ENCODE measurements around the gene OR2D2. TPM values are rescaled to one million over a fixed set of nuclear protein-coding genes. Genes with fewer than 3 reads are reported as not detected.

OR2D2 gene
- total RNA-seq, 1 donor from 2014 or later: 0.39 TPM

DNA sequence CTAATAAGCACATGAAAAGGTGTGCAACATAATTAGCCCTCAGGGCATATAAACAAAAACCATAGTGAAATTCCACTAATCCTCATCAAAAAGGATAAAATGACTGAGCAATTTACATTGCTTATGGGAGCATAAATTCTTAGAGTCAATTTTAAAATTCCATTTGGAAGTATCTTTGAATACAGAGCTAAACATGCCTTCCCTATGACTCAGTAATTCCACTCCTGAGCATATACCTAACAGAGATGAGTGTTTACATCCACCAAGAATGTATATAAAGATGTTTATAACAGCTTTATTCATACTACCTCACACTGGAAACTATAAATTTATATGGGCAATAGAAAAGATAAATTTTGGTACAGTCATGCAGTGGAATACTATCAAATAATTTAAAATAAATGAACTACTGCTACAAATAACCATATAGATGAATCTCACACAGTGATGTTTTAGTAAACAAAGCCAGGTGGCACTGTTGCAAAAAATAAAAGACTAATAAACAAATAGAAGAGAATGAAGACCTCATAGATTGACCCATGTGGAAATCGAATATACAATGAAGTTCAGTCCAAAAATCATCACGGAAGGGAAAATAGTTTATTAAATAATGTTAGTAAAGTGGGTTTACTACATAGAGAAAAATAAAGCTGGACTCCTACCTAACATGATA is 8.2 kb upstream of the OR2D2 start:
- FAIRE-seq (no peak), DNase-seq (ENCODE audit: low read depth) (no peak)
- Mint-ChIP-seq H3K36me3 (ENCODE audit: low read depth, unreplicated experiment) (no peaks in the 10 kb centered on the region), H3K9me3 (ENCODE audit: unreplicated experiment) (peaks cover 3% of the 10 kb centered on the region), H3K4me1 (ENCODE audit: low read depth, unreplicated experiment) (no peaks in the 10 kb centered on the region), H3K27me3 (ENCODE audit: low read depth, unreplicated experiment) (peaks cover 2% of the 10 kb centered on the region), H3K27ac (ENCODE audit: unreplicated experiment) (no peak overlapping the region), H3K4me3 (ENCODE audit: unreplicated experiment) (no peak overlapping the region)
- H3K9ac ChIP-seq (ENCODE audit: low read length): no peak overlapping the region
- H3K27ac ChIP-seq (ENCODE audit: low read depth, low read length): no peak overlapping the region
- H3K27me3 ChIP-seq (ENCODE audit: insufficient read depth, low read length): no peaks in the 10 kb centered on the region
- no peak overlapping the region for H2AFZ ChIP-seq (ENCODE audit: low read depth, low read length)
- H3K4me1 ChIP-seq (ENCODE audit: insufficient read depth, low read length): no peaks in the 10 kb centered on the region
- no peak overlapping the region for H3K4me3 ChIP-seq (ENCODE audit: insufficient read depth, low read depth, low read length)
- H3K9me3 ChIP-seq (ENCODE audit: insufficient read depth, low read depth, low read length): no peaks in the 10 kb centered on the region
- no peaks in the 10 kb centered on the region for H4K20me1 ChIP-seq (ENCODE audit: insufficient read depth, low read length)
- H3K4me2 ChIP-seq (ENCODE audit: low read length): no peak overlapping the region
- H3K36me3 ChIP-seq (ENCODE audit: insufficient read depth, low read length): no peaks in the 10 kb centered on the region
- TF ChIP-seq CTCF (IDR thresholded peaks at IDR 0.05; ENCODE audit: insufficient read depth, low read depth, low read length) (no peak), EZH2 (IDR thresholded peaks at IDR 0.05; ENCODE audit: insufficient read depth, low read length) (no peak)
- no peaks in the 10 kb centered on the region for H3K79me2 ChIP-seq (ENCODE audit: insufficient read depth, low read length)

- no peaks in the 10 kb centered on the region for H3K27me3 Mint-ChIP-seq (ENCODE audit: low read depth, unreplicated experiment)
- H3K36me3 Mint-ChIP-seq (ENCODE audit: low read depth, unreplicated experiment): no peaks in the 10 kb centered on the region
- no peaks in the 10 kb centered on the region for H3K36me3 ChIP-seq (ENCODE audit: insufficient read depth, low read length)
- TF ChIP-seq CTCF (IDR thresholded peaks at IDR 0.05; ENCODE audit: insufficient read depth, low read depth, low read length) (no peak), EZH2 (IDR thresholded peaks at IDR 0.05; ENCODE audit: insufficient read depth, low read length) (no peak)
- no peak overlapping the region for H3K27ac Mint-ChIP-seq (ENCODE audit: unreplicated experiment)
- DNase-seq (ENCODE audit: low read depth) (no peak), FAIRE-seq (no peak)
- no peaks in the 10 kb centered on the region for H3K79me2 ChIP-seq (ENCODE audit: insufficient read depth, low read length)
- H4K20me1 ChIP-seq (ENCODE audit: insufficient read depth, low read length): no peaks in the 10 kb centered on the region
- H3K9me3 Mint-ChIP-seq (ENCODE audit: unreplicated experiment): no peaks in the 10 kb centered on the region
- H3K4me3 ChIP-seq (ENCODE audit: insufficient read depth, low read depth, low read length): no peak overlapping the region
- H3K9ac ChIP-seq (ENCODE audit: low read length): no peak overlapping the region
- H3K9me3 ChIP-seq (ENCODE audit: insufficient read depth, low read depth, low read length): no peaks in the 10 kb centered on the region
- no peaks in the 10 kb centered on the region for H3K27me3 ChIP-seq (ENCODE audit: insufficient read depth, low read length)
- H3K4me1 ChIP-seq (ENCODE audit: insufficient read depth, low read length): no peaks in the 10 kb centered on the region
- no peak overlapping the region for H3K4me3 Mint-ChIP-seq (ENCODE audit: unreplicated experiment)
- H3K4me2 ChIP-seq (ENCODE audit: low read length): no peak overlapping the region
- H3K4me1 Mint-ChIP-seq (ENCODE audit: low read depth, unreplicated experiment): no peaks in the 10 kb centered on the region
- H3K27ac ChIP-seq (ENCODE audit: low read depth, low read length): no peak overlapping the region
- H2AFZ ChIP-seq (ENCODE audit: low read depth, low read length): no peak overlapping the region
Measured at GRCh38 chr11:6898911-6899310, 6.6 kb upstream of the OR2D2 start.

DNA sequence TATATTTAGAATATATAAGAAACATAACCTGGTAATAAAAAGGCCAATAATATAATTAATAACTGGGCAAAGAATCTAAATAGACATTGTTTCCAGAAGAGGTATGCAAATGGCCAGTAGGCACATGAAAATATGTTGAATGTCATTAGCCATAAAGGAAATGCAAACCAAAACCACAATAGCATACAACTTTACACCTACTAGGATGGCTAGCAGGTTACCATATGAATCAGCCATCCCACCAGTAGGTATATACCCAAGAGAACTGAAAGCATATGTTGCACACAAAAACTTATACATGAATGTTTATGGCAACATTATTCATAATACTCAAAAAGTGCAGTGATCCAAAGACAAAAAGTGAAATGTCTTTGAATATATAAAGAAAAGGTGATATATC is 2.7 kb upstream of the OR2D2 start:
- Histone ChIP-seq H3K9me3 (ENCODE audit: insufficient read depth, low read depth, low read length) (no peaks in the 10 kb centered on the region), H3K4me1 (ENCODE audit: insufficient read depth, low read length) (no peaks in the 10 kb centered on the region), H3K27ac (ENCODE audit: low read depth, low read length) (no peak overlapping the region), H4K20me1 (ENCODE audit: insufficient read depth, low read length) (no peaks in the 10 kb centered on the region), H3K4me2 (ENCODE audit: low read length) (no peak overlapping the region), H3K9ac (ENCODE audit: low read length) (no peak overlapping the region), H3K27me3 (ENCODE audit: insufficient read depth, low read length) (no peaks in the 10 kb centered on the region), H3K36me3 (ENCODE audit: insufficient read depth, low read length) (no peaks in the 10 kb centered on the region), H3K79me2 (ENCODE audit: insufficient read depth, low read length) (no peaks in the 10 kb centered on the region), H2AFZ (ENCODE audit: low read depth, low read length) (no peak overlapping the region), H3K4me3 (ENCODE audit: insufficient read depth, low read depth, low read length) (no peak overlapping the region)
- Mint-ChIP-seq H3K4me1 (ENCODE audit: low read depth, unreplicated experiment) (no peaks in the 10 kb centered on the region), H3K27me3 (ENCODE audit: low read depth, unreplicated experiment) (no peaks in the 10 kb centered on the region), H3K4me3 (ENCODE audit: unreplicated experiment) (no peak overlapping the region), H3K9me3 (ENCODE audit: unreplicated experiment) (no peaks in the 10 kb centered on the region), H3K27ac (ENCODE audit: unreplicated experiment) (no peak overlapping the region), H3K36me3 (ENCODE audit: low read depth, unreplicated experiment) (no peaks in the 10 kb centered on the region)
- no peak for DNase-seq (ENCODE audit: low read depth)
- TF ChIP-seq EZH2 (IDR thresholded peaks at IDR 0.05; ENCODE audit: insufficient read depth, low read length) (no peak), CTCF (IDR thresholded peaks at IDR 0.05; ENCODE audit: insufficient read depth, low read depth, low read length) (no peak)
- no peak for FAIRE-seq
